Measurements from ENCODE around the gene GPHN. TPM values are rescaled to one million over a fixed set of nuclear protein-coding genes. Genes with fewer than 3 reads are reported as not detected.

Gene GPHN
- polyA plus RNA-seq, 2 of the 4 experiments (the other 2 are of a cell fraction): 12.7 to 15.5 TPM

- 91% methylated on average over 1 of the region's 1 CpG for WGBS (ENCODE audit: missing lambda C conversion rate)
- no peak for TF ChIP-seq MAX (IDR thresholded peaks at IDR 0.05)
- TF ChIP-seq CTCF (IDR thresholded peaks at IDR 0.05): no peak
- no peak for TF ChIP-seq CBX2 (IDR thresholded peaks at IDR 0.05; ENCODE audit: borderline replicate concordance, low read depth)
- no peak for TF ChIP-seq FOXS1 (CRISPR knock-in tag; IDR thresholded peaks at IDR 0.05)
- no peak for TF ChIP-seq FOSB (CRISPR knock-in tag; IDR thresholded peaks at IDR 0.05)
- no peak for TF ChIP-seq RAD21 (conservative IDR thresholded peaks at IDR 0.05 in 1 of 2, IDR thresholded peaks at IDR 0.05 in 1 of 2)
- TF ChIP-seq MYC (IDR thresholded peaks at IDR 0.05; ENCODE audit: borderline replicate concordance, low read length): no peak
- no peak for TF ChIP-seq HOXB13 (CRISPR knock-in tag; IDR thresholded peaks at IDR 0.05; ENCODE audit: low read depth)
- no peak for ATAC-seq
- H3K4me2 ChIP-seq: no peak overlapping the region
- ChIA-PET POLR2A (no interaction called here), CTCF (no interaction called here)
- no peak for DNase-seq (ENCODE audit: low read depth in 1 of 2, low spot score in 1 of 2)
- H3K27ac ChIP-seq: no peak overlapping the region
- no peaks in the 10 kb centered on the region for H3K9me3 ChIP-seq
- H3K4me1 ChIP-seq: peaks cover 7% of the 10 kb centered on the region; the same call in 2 of the 3 replicates
- FAIRE-seq: peak; percentile 18
- H3K4me3 ChIP-seq: no peak overlapping the region
Measured at GRCh38 chr14:66511849-66512248, 3.9 kb downstream of the GPHN start.

DNA sequence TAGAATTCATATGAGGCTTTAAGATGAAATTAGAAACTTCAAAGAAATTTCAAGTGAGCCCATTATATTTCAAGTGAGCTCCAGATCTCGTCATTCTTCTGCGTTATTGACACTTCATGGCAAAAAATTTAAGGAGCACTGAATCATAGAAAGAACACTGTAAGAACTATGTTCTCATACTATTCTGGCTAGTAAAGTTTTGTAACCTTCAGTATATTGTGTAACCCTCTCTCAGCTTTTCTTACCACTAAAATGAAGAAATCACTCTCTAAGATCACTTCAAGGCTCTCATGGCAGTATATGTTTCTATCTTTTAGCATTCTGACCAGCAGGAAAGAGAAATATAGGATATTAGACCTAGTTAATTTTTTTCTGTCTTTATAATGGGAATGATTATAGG, 6.3 kb downstream of the GPHN start:
- no peak for FAIRE-seq
- Histone ChIP-seq H3K4me2 (no peak overlapping the region), H3K27ac (no peak overlapping the region), H3K4me1 (peaks cover 5% of the 10 kb centered on the region; the same call in 2 of the 3 replicates), H3K9me3 (no peaks in the 10 kb centered on the region), H3K4me3 (no peak overlapping the region)
- WGBS (ENCODE audit: missing lambda C conversion rate): 83% methylated on average over 2 of the region's 2 CpGs
- TF ChIP-seq REST (IDR thresholded peaks at IDR 0.05) (no peak), RFX5 (IDR thresholded peaks at IDR 0.05) (no peak), MAFK (IDR thresholded peaks at IDR 0.05; ENCODE audit: partially characterized antibody) (no peak), HOXA7 (CRISPR knock-in tag; IDR thresholded peaks at IDR 0.05) (no peak), HOXB13 (CRISPR knock-in tag; IDR thresholded peaks at IDR 0.05; ENCODE audit: low read depth) (no peak), NPAS2 (CRISPR knock-in tag; IDR thresholded peaks at IDR 0.05; ENCODE audit: borderline replicate concordance) (no peak), FOSL2 (IDR thresholded peaks at IDR 0.05) (no peak), FOSL2 (CRISPR knock-in tag; IDR thresholded peaks at IDR 0.05) (no peak), RARB (CRISPR knock-in tag; IDR thresholded peaks at IDR 0.05) (no peak), HEYL (CRISPR knock-in tag; IDR thresholded peaks at IDR 0.05) (no peak)
- ChIA-PET CTCF (no interaction called here), POLR2A (no interaction called here)
- ATAC-seq: no peak
- no peak for DNase-seq (ENCODE audit: low read depth in 1 of 2, low spot score in 1 of 2)

DNA sequence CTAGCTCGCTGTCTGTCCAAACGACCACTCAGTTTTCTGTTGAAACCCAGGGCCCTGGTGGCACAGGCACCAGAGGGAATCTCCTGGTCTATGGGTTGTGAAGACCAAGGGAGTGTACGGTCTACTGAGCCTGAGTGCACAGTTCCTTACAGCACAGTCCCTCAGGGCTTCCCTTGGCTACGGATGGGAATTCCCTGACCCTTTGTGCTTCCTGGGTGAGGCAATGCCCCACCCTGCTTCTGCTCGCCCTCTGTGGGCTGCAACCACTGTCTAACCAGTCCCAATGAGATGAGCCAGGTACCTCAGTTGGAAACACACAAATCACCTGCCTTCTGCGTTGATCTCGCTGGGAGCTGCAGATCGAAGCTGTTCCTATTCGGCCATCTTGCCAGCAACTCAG, 22.6 kb downstream of the GPHN start:
- Histone ChIP-seq H3K27ac (no peak overlapping the region), H3K9me3 (no peaks in the 10 kb centered on the region), H3K4me2 (no peak overlapping the region), H3K4me1 (no peaks in the 10 kb centered on the region), H3K4me3 (no peak overlapping the region)
- CTCF ChIA-PET: no interaction called here
- TF ChIP-seq TP53 (CRISPR knock-in tag; IDR thresholded peaks at IDR 0.05) (no peak), FOSB (CRISPR knock-in tag; IDR thresholded peaks at IDR 0.05) (no peak), PHF8 (IDR thresholded peaks at IDR 0.05; ENCODE audit: borderline replicate concordance, low read depth) (no peak), JUN (IDR thresholded peaks at IDR 0.05) (no peak), RFX5 (IDR thresholded peaks at IDR 0.05) (no peak), TFCP2L1 (CRISPR knock-in tag; IDR thresholded peaks at IDR 0.05) (no peak)
- TF ChIP-seq, protein P1, sequence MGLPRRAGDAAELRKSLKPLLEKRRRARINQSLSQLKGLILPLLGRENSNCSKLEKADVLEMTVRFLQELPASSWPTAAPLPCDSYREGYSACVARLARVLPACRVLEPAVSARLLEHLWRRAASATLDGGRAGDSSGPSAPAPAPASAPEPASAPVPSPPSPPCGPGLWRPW (IDR thresholded peaks at IDR 0.05): no peak
- TF ChIP-seq, protein P2, sequence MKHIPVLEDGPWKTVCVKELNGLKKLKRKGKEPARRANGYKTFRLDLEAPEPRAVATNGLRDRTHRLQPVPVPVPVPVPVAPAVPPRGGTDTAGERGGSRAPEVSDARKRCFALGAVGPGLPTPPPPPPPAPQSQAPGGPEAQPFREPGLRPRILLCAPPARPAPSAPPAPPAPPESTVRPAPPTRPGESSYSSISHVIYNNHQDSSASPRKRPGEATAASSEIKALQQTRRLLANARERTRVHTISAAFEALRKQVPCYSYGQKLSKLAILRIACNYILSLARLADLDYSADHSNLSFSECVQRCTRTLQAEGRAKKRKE (CRISPR knock-in tag; IDR thresholded peaks at IDR 0.05; ENCODE audit: low read depth): no peak
- ATAC-seq: no peak
- DNase-seq (ENCODE audit: low read depth in 1 of 2, low spot score in 1 of 2): peak in 1 of 2 experiments; percentile 2
- FAIRE-seq: no peak
- POLR2A ChIA-PET: no interaction called here
- 78% methylated on average over 9 of the region's 9 CpGs for WGBS (ENCODE audit: missing lambda C conversion rate)

Data from A549 (cell line).